ENCODE data around the gene TAAR6. TPM values are rescaled to one million over a fixed set of nuclear protein-coding genes. Genes with fewer than 3 reads are reported as not detected.

TAAR6 gene
- polyA plus RNA-seq, 2 of the 4 experiments (the other 2 are of a cell fraction), result not detected

DNA sequence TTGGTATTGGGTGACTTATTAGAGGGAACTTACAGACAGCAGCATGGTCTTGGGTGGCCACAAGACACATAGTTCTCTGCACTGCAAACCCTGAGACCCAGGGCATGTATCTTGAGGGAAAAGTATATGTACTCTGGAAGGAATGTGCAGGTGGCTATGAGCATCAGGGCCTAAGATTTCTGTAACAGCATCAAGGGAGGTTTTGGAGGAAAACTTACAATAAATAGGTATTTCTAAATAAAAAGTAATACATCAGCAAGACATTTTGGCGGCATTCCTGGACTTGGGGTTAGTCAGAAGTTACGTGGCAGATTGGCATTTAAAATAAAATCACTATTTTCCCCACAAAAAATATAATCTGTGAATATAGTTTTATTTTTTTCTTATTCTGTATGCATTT lies 49.2 kb upstream of the TAAR6 start:
- H3K4me2 ChIP-seq, result no peak overlapping the region
- CTCF ChIA-PET, result interaction anchor here (1.5 kb wide), 1 partner anchor 10 kb away, joined by 4 read pairs; no protein-coding TSS in a partner anchor
- no peaks in the 10 kb centered on the region for H3K4me1 ChIP-seq
- 39% methylated on average over 2 of the region's 2 CpGs for WGBS (ENCODE audit: missing lambda C conversion rate)
- H3K4me3 ChIP-seq, result no peak overlapping the region
- FAIRE-seq, result no peak
- TF ChIP-seq RARB (CRISPR knock-in tag; IDR thresholded peaks at IDR 0.05) (no peak), ZC3H11A (IDR thresholded peaks at IDR 0.05) (no peak), MAZ (IDR thresholded peaks at IDR 0.05; ENCODE audit: borderline replicate concordance, low read depth, low read length) (no peak)
- TF ChIP-seq, protein P1, sequence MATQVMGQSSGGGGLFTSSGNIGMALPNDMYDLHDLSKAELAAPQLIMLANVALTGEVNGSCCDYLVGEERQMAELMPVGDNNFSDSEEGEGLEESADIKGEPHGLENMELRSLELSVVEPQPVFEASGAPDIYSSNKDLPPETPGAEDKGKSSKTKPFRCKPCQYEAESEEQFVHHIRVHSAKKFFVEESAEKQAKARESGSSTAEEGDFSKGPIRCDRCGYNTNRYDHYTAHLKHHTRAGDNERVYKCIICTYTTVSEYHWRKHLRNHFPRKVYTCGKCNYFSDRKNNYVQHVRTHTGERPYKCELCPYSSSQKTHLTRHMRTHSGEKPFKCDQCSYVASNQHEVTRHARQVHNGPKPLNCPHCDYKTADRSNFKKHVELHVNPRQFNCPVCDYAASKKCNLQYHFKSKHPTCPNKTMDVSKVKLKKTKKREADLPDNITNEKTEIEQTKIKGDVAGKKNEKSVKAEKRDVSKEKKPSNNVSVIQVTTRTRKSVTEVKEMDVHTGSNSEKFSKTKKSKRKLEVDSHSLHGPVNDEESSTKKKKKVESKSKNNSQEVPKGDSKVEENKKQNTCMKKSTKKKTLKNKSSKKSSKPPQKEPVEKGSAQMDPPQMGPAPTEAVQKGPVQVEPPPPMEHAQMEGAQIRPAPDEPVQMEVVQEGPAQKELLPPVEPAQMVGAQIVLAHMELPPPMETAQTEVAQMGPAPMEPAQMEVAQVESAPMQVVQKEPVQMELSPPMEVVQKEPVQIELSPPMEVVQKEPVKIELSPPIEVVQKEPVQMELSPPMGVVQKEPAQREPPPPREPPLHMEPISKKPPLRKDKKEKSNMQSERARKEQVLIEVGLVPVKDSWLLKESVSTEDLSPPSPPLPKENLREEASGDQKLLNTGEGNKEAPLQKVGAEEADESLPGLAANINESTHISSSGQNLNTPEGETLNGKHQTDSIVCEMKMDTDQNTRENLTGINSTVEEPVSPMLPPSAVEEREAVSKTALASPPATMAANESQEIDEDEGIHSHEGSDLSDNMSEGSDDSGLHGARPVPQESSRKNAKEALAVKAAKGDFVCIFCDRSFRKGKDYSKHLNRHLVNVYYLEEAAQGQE (IDR thresholded peaks at IDR 0.05), result no peak
- POLR2A ChIA-PET, result no interaction called here
- DNase-seq (ENCODE audit: low read depth in 1 of 2, low spot score in 1 of 2), result no peak
- H3K9me3 ChIP-seq, result no peaks in the 10 kb centered on the region
- H3K27ac ChIP-seq, result no peak overlapping the region
- ATAC-seq, result no peak

DNA sequence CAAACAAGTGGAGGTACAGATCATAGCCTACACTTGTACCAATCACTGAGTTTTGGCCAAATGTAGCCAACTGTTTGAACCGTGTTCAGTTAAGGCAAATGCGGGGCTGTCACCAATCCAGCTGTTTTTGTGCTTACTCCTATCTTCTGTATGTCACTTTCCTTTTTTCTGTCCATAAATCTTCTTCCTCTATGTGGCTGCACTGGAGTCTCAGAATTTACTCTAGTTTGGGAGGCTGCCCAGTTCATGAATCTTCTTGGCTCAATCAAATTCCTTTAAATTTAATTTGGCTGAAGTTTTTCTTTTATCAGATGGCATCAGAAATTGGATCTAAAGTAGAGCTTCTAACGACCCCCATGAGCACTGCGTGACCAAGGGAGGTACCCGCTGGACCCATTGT lies 45.5 kb upstream of the TAAR6 start:
- Histone ChIP-seq H3K4me1 (peaks cover 8% of the 10 kb centered on the region), H3K27ac (no peak overlapping the region), H3K4me2 (no peak overlapping the region), H3K4me3 (no peak overlapping the region), H3K9me3 (no peaks in the 10 kb centered on the region)
- TF ChIP-seq FOXS1 (CRISPR knock-in tag; IDR thresholded peaks at IDR 0.05) (no peak), GATA3 (IDR thresholded peaks at IDR 0.05; ENCODE audit: borderline replicate concordance) (no peak), ZSCAN20 (CRISPR knock-in tag; IDR thresholded peaks at IDR 0.05) (no peak), ZC3H11A (IDR thresholded peaks at IDR 0.05) (no peak), NFE2L2 (conservative IDR thresholded peaks at IDR 0.05; ENCODE audit: low read length) (no peak), MAZ (IDR thresholded peaks at IDR 0.05; ENCODE audit: borderline replicate concordance, low read depth, low read length) (no peak), HOXA7 (CRISPR knock-in tag; IDR thresholded peaks at IDR 0.05) (no peak), RFX5 (IDR thresholded peaks at IDR 0.05) (no peak), FOSB (CRISPR knock-in tag; IDR thresholded peaks at IDR 0.05) (no peak)
- TF ChIP-seq, protein P2, sequence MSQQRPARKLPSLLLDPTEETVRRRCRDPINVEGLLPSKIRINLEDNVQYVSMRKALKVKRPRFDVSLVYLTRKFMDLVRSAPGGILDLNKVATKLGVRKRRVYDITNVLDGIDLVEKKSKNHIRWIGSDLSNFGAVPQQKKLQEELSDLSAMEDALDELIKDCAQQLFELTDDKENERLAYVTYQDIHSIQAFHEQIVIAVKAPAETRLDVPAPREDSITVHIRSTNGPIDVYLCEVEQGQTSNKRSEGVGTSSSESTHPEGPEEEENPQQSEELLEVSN (IDR thresholded peaks at IDR 0.05; ENCODE audit: borderline replicate concordance, low read depth), result no peak
- WGBS (ENCODE audit: missing lambda C conversion rate), result 60% methylated on average over 5 of the region's 5 CpGs
- ChIA-PET CTCF (no interaction called here), POLR2A (no interaction called here)
- DNase-seq (ENCODE audit: low read depth in 1 of 2, low spot score in 1 of 2), result no peak
- no peak for ATAC-seq
- FAIRE-seq, result no peak

DNA sequence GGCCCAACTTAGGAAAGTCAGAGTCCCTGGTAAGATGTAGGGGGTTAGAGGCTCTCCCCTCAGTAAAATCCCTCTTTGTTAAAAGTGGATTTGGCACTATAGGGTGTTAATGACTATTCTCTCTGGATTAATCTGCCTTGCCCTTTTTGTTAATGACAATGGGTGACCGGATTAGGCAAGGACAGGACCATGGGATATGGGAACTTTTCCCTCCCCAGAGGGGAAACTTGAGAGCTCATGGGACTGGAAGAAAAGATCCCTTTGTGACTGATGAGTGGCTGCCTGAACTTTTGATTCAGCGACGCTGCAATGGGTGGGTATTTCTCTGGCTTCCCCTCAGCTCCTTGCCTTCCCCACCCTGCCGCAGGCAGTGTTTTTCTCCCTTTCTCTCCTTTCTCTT lies 44.3 kb upstream of the TAAR6 start:
- Histone ChIP-seq H3K9me3 (no peaks in the 10 kb centered on the region), H3K27ac (no peak overlapping the region), H3K4me3 (no peak overlapping the region), H3K4me2 (no peak overlapping the region), H3K4me1 (peaks cover 8% of the 10 kb centered on the region)
- FAIRE-seq (no peak), ATAC-seq (no peak), DNase-seq (ENCODE audit: low read depth in 1 of 2, low spot score in 1 of 2) (no peak)
- WGBS (ENCODE audit: missing lambda C conversion rate), result 91% methylated on average over 4 of the region's 4 CpGs
- POLR2A ChIA-PET, result no interaction called here
- CTCF ChIA-PET, result no interaction called here
- TF ChIP-seq HEYL (CRISPR knock-in tag; IDR thresholded peaks at IDR 0.05), result no peak
- no peak for TF ChIP-seq JUNB (IDR thresholded peaks at IDR 0.05)
- TF ChIP-seq, protein P3, sequence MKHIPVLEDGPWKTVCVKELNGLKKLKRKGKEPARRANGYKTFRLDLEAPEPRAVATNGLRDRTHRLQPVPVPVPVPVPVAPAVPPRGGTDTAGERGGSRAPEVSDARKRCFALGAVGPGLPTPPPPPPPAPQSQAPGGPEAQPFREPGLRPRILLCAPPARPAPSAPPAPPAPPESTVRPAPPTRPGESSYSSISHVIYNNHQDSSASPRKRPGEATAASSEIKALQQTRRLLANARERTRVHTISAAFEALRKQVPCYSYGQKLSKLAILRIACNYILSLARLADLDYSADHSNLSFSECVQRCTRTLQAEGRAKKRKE (CRISPR knock-in tag; IDR thresholded peaks at IDR 0.05; ENCODE audit: low read depth), result no peak
- TF ChIP-seq POLR2A (IDR thresholded peaks at IDR 0.05; ENCODE audit: low read length), result no peak
- no peak for TF ChIP-seq NPAS2 (CRISPR knock-in tag; IDR thresholded peaks at IDR 0.05; ENCODE audit: borderline replicate concordance)
- TF ChIP-seq, protein P4, sequence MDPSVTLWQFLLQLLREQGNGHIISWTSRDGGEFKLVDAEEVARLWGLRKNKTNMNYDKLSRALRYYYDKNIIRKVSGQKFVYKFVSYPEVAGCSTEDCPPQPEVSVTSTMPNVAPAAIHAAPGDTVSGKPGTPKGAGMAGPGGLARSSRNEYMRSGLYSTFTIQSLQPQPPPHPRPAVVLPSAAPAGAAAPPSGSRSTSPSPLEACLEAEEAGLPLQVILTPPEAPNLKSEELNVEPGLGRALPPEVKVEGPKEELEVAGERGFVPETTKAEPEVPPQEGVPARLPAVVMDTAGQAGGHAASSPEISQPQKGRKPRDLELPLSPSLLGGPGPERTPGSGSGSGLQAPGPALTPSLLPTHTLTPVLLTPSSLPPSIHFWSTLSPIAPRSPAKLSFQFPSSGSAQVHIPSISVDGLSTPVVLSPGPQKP (IDR thresholded peaks at IDR 0.05; ENCODE audit: low read depth, low read length), result no peak
- no peak for TF ChIP-seq TP53 (CRISPR knock-in tag; IDR thresholded peaks at IDR 0.05)
- TF ChIP-seq, protein P1 (IDR thresholded peaks at IDR 0.05), result no peak
- TF ChIP-seq EHMT2 (IDR thresholded peaks at IDR 0.05; ENCODE audit: low read depth), result no peak
- TF ChIP-seq JUN (IDR thresholded peaks at IDR 0.05), result no peak
- no peak for TF ChIP-seq MYC (IDR thresholded peaks at IDR 0.05; ENCODE audit: borderline replicate concordance, low read length)
- no peak for TF ChIP-seq KDM1A (IDR thresholded peaks at IDR 0.05; ENCODE audit: low read depth)
- TF ChIP-seq FOSL2 (IDR thresholded peaks at IDR 0.05), result no peak
- TF ChIP-seq FOSL2 (CRISPR knock-in tag; IDR thresholded peaks at IDR 0.05), result no peak
- no peak for TF ChIP-seq HOXB5 (CRISPR knock-in tag; IDR thresholded peaks at IDR 0.05)
- no peak for TF ChIP-seq MAFK (IDR thresholded peaks at IDR 0.05; ENCODE audit: partially characterized antibody)
- no peak for TF ChIP-seq RFX5 (IDR thresholded peaks at IDR 0.05)
- no peak for TF ChIP-seq ZC3H11A (IDR thresholded peaks at IDR 0.05)
